DND-41 (cell line): ENCODE data around the gene MAMLD1.

Experiments used
- CTCF ChIP-seq: IDR thresholded peaks from 2 replicates; pipeline ENCODE4 v1.5.1; 2012; ENCODE audit warnings: borderline replicate concordance, low read length, moderate library complexity, mild to moderate bottlenecking; ENCODE audit not compliant: poor library complexity, severe bottlenecking; ENCODE audit errors: extremely low read depth
- EZH2 ChIP-seq: IDR thresholded peaks from 3 replicates; pipeline ENCODE4 v1.6.1; 2012; ENCODE audit warnings: borderline replicate concordance, low read depth, mild to moderate bottlenecking, moderate library complexity, low read length, inconsistent platforms; ENCODE audit not compliant: severe bottlenecking

GRCh38 chrX:150460063-150460462 is 96.9 kb downstream of the MAMLD1 start:
- no peak for TF ChIP-seq CTCF
- TF ChIP-seq EZH2 = no peak
